GM12891 (cell line): Measurements from ENCODE around the gene COL18A1.
A peak's percentile ranks its signal among the peaks of the same experiment; 100 is the strongest.

ENCODE experiments used
- DNase-seq: peaks from one replicate; pipeline ENCODE4 v3.0.0; 2011; ENCODE audit warnings: low spot score; ENCODE audit not compliant: insufficient read length
- FAIRE-seq: peaks from 2 replicates; lab custom pipeline; 2011; peaks lifted over from hg19 to GRCh38; lab: Jason Lieb, UNC
- PAX5 ChIP-seq: IDR thresholded peaks from 2 replicates; pipeline ENCODE4 v1.6.1; 2011; ENCODE audit warnings: low read length, moderate library complexity, mild to moderate bottlenecking; ENCODE audit not compliant: insufficient read depth, severe bottlenecking
- POLR2A ChIP-seq: IDR thresholded peaks from 2 replicates; pipeline ENCODE4 v1.6.1; 2011; ENCODE audit warnings: low read depth, low read length, control low read depth
- POLR2AphosphoS5 ChIP-seq: IDR thresholded peaks from 2 replicates; pipeline ENCODE4 v1.6.1; 2011; ENCODE audit warnings: low read depth, low read length, control low read depth
- POU2F2 ChIP-seq: IDR thresholded peaks from 2 replicates; pipeline ENCODE4 v1.6.1; 2011; ENCODE audit warnings: low read depth, mild to moderate bottlenecking, control low read depth, low read length, moderate library complexity
- SPI1 ChIP-seq: IDR thresholded peaks from 2 replicates; pipeline ENCODE4 v1.6.1; 2011; ENCODE audit warnings: low read depth, low read length, control low read depth
- TAF1 ChIP-seq: IDR thresholded peaks from 2 replicates; pipeline ENCODE4 v1.6.1; 2011; ENCODE audit warnings: low read depth, low read length, control low read depth

COL18A1 gene

GRCh38 chr21:45550522-45551210 is 145.7 kb downstream of the COL18A1 start:
- peak; percentile 95 for FAIRE-seq
- TF ChIP-seq TAF1 (no peak), POLR2A (peak; percentile 38; the same call in 1 of the 2 replicates), PAX5 (no peak), SPI1 (peak; percentile 95), POU2F2 (peak; percentile 97)
- DNase-seq: no peak

GRCh38 chr21:45551316-45551715 is 146.4 kb downstream of the COL18A1 start:
- TF ChIP-seq POLR2A (no peak), POU2F2 (no peak), SPI1 (no peak), TAF1 (no peak), POLR2AphosphoS5 (no peak), PAX5 (no peak)
- DNase-seq: no peak
- FAIRE-seq: no peak

DNA sequence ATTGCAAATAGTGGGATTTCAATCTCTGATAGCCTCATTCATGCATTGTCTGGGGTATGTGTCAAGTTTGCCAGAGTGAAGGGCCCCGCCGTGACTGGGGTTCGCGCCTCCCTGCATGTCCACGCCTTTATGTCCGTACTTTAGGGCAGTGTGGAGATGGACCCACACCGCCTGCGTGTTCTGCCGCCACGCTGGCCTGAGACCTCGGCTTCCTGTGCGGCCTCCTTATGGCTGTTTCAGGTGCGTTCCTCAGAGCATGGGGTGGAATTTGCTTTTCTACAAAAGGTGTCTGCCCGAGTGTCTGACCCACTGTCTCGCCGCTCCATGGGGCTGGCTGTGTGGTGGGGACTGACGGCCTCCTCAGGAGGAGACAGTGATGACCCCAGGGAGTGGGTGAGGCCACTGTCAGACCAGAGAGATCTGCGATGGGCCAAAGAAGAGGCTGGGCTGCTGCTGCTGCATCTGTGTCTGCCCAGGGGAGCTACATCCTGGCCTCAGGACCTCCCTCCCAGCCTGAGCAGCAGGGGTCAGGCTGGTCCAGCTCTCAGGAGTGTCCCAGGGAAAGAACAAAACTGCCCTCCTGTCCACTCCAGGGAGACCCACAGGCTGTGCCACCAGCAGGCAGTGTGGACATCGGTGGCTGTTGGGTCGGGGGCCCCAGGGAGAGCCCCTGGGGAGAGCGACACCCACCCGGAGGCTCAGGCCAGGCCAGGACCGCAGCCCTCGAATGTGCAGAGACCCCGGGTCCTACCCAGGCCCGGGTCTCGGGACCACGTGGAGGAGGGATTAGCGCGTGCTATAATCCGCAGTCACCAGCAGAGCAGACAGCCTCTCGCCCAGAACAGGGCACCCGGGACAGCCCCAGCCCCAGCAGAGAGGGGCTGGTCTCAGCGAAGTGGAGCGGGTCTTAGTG is 147.1 kb downstream of the COL18A1 start:
- peak; percentile 76 for FAIRE-seq
- no peak for TF ChIP-seq POLR2AphosphoS5
- TF ChIP-seq SPI1: no peak
- no peak for TF ChIP-seq PAX5
- DNase-seq: no peak

DNA sequence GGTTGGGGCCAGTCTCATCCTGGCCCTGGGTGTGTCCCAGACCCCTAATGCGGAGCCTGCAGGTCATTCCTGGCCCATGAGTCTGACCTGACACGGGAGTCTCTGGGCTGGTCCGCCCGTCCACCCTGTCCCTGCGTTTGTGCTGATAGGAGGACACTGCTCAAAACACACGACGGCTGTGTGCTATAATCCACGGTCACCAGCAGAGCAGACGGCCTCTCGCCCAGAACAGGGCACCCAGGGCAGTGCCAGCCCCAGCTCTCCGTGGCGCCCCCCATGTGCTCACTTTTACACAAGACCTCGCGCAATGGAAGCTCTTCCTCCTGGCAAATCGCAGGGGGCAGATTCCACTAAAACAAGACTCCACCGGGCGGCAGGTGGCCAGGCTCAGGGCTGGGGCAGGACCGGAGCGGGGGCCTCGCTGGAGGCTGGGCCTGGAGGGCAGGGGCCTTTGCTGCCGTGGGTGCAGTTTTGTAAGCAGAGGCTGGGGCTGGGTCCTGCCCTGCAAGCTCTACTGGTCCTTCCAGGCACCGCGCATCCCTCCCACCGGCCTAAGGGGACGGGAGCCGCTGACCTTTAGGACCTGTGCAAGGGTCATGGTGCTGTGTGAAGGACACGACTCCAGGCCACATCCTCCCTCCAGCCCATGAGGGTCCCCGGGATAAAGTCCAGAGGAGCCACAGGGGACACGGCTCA is 147.9 kb downstream of the COL18A1 start:
- FAIRE-seq (peak; percentile 56), DNase-seq (no peak)
- TF ChIP-seq TAF1 (no peak), PAX5 (no peak), SPI1 (no peak), POU2F2 (no peak), POLR2AphosphoS5 (no peak), POLR2A (no peak)

DNA sequence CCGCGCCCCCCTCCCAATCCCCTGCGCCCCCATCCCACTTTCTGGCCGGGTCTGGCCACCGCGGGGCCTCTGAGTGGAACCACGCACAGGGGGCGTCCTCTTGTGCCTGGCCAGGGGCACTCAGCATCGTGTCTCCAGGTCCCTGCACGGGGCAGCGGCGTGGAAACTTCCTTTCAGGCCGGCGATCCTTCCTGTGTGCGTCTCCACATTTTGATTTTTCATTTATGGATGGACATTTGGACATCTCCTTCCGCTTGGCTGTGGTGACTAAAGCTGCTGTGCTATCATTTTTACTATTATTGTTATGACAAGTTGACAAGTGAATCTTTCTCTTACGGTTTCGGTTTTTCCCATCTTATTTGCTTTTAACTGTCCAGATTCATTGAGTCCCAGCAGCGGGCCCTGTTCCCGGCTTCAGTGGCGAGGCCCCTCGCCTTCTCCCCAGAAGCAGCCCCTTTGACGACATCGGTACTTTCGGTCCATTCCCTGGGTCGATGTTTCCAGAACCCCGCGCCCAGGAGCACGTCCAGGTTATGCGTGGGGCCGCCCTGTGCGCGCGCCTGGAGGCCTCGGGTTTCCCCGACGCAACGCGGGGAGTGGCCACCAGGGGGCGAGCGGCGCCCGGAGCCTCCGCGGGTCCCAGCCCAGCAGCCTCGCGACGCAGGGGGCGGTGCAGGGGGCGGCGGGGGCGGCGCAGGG is 149.7 kb downstream of the COL18A1 start:
- TF ChIP-seq PAX5 (no peak), POLR2AphosphoS5 (no peak), POU2F2 (no peak), TAF1 (no peak), SPI1 (no peak), POLR2A (no peak)
- DNase-seq: peak; percentile 87
- peak; percentile 90 for FAIRE-seq

DNA sequence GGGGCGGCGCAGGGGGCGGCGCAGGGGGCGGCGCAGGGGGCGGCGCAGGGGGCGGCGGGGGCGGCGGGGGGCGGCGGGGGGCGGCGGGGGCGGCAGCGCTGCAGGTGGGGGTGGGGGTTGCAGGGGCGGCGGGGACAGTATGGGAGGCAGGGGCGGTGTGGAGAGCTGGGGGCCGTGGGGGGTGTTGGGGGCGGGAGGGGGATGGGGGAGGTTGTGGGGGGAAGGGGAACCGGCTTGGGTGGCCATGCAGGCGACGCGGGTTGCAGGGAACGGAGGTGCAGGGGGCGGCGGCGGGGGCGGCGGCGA is 150.2 kb downstream of the COL18A1 start:
- no peak for TF ChIP-seq TAF1
- TF ChIP-seq POLR2AphosphoS5: no peak
- no peak for TF ChIP-seq SPI1
- TF ChIP-seq POU2F2: no peak
- no peak for TF ChIP-seq POLR2A
- no peak for TF ChIP-seq PAX5
- FAIRE-seq (no peak), DNase-seq (no peak)

DNA sequence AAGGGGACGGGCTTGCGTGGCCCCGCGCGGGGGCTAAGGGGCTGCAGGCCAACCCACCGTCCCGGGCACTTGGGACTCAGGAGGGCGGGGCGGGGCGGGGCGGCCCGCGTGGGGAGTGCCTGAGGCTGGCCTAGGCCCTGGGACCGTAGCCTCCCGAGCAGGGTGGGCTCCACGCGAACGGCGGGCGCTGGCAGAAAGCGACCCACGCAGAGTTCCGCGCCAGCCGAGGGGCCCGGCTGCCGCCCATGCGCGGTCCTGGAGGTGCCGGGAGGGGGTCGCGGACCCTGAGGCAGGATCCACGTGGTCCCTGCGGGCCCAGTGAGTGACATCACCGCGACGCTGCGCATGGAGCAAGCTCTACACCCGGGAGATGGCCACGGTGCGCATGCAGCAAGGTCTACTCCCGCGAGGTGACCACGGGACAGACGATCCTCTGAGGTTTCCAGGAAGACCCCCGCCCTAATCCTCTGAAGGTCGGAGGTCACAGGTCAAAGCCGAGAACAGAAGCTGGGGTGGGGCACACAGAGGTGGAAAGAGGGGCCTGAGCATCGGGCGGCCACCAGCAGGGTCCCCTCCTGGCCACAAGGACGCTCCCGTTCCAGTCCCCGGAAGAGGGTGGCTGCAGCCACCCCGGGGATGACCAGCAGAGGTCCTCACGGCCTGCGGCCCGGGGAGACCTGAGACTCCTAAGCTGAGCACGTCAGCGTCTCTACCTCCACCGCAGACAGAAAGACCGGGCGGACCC is 150.8 kb downstream of the COL18A1 start:
- FAIRE-seq (peak; percentile 94), DNase-seq (peak; percentile 96)
- no peak for TF ChIP-seq POU2F2
- TF ChIP-seq POLR2AphosphoS5: no peak
- no peak for TF ChIP-seq PAX5
- TF ChIP-seq POLR2A: no peak
- no peak for TF ChIP-seq TAF1
- no peak for TF ChIP-seq SPI1

DNA sequence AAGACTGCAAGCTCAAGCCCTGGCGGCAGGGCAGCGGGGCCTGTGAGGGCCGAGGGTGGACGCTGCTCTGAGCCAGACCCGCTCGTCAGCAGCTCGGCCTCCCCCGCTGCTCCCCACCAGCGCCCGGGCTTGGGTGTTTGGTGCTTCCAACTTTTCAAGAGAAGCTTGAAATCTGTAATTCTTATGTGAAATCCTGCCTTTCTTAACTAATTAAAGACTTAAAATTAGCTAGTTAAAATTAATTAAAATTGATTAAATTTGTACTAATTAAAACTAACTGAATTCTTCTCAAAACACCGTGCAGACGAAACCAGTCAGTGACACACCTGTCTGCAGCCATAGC is 151.3 kb downstream of the COL18A1 start:
- TF ChIP-seq POLR2AphosphoS5 (no peak), TAF1 (no peak), POLR2A (no peak), POU2F2 (no peak), PAX5 (no peak), SPI1 (no peak)
- FAIRE-seq (no peak), DNase-seq (no peak)
